HG02571 (cell line): ENCODE results near the gene MGMT.

ENCODE experiments used
- ATAC-seq: cut with Tn5 transposase; IDR thresholded peaks from one replicate; pipeline ENCODE4 v1.9.1; 2021; ENCODE audit warnings: mild to moderate bottlenecking, moderate library complexity; ENCODE audit not compliant: unreplicated experiment

MGMT gene

GRCh38 chr10:129517680-129518057, 50.6 kb downstream of the MGMT start:
- no peak for ATAC-seq

- ATAC-seq = no peak
Measured at GRCh38 chr10:129518793-129519192, 51.8 kb downstream of the MGMT start.

- ATAC-seq = no peak
Measured at GRCh38 chr10:129520440-129521080, 53.5 kb downstream of the MGMT start.

GRCh38 chr10:129521161-129522025, 54.4 kb downstream of the MGMT start:
- no peak for ATAC-seq

- no peak for ATAC-seq
Measured at GRCh38 chr10:129522041-129522585, 55.1 kb downstream of the MGMT start.

- no peak for ATAC-seq
Measured at GRCh38 chr10:129523031-129523722, 56.1 kb downstream of the MGMT start.

- no peak for ATAC-seq
Measured at GRCh38 chr10:129523723-129524316, 56.8 kb downstream of the MGMT start.

GRCh38 chr10:129524936-129525335, 57.9 kb downstream of the MGMT start:
- ATAC-seq = no peak

- no peak for ATAC-seq
Measured at GRCh38 chr10:129525401-129525801, 58.4 kb downstream of the MGMT start.

GRCh38 chr10:129526943-129527342, 59.9 kb downstream of the MGMT start:
- ATAC-seq = no peak

GRCh38 chr10:129528376-129528978, 61.4 kb downstream of the MGMT start:
- no peak for ATAC-seq

GRCh38 chr10:129530581-129530980, 63.5 kb downstream of the MGMT start:
- no peak for ATAC-seq

- no peak for ATAC-seq
Measured at GRCh38 chr10:129531195-129531968, 64.3 kb downstream of the MGMT start.

- no peak for ATAC-seq
Measured at GRCh38 chr10:129531969-129532660, 65.1 kb downstream of the MGMT start.

- ATAC-seq = no peak
Measured at GRCh38 chr10:129532838-129533237, 65.8 kb downstream of the MGMT start.

GRCh38 chr10:129533281-129533680, 66.2 kb downstream of the MGMT start:
- no peak for ATAC-seq

GRCh38 chr10:129534826-129535225, 67.8 kb downstream of the MGMT start:
- ATAC-seq = no peak

- ATAC-seq = no peak
Measured at GRCh38 chr10:129536336-129536735, 69.3 kb downstream of the MGMT start.

- no peak for ATAC-seq
Measured at GRCh38 chr10:129537151-129537550, 70.1 kb downstream of the MGMT start.
